Measurements from ENCODE around the gene CDK5. TPM values are rescaled to one million over a fixed set of nuclear protein-coding genes. Genes with fewer than 3 reads are reported as not detected.

CDK5 gene
- total and polyA plus RNA-seq, 2 donors (not counting 1 experiment from before 2014, with no cell fraction given): 15.1 to 27.7 TPM

DNA sequence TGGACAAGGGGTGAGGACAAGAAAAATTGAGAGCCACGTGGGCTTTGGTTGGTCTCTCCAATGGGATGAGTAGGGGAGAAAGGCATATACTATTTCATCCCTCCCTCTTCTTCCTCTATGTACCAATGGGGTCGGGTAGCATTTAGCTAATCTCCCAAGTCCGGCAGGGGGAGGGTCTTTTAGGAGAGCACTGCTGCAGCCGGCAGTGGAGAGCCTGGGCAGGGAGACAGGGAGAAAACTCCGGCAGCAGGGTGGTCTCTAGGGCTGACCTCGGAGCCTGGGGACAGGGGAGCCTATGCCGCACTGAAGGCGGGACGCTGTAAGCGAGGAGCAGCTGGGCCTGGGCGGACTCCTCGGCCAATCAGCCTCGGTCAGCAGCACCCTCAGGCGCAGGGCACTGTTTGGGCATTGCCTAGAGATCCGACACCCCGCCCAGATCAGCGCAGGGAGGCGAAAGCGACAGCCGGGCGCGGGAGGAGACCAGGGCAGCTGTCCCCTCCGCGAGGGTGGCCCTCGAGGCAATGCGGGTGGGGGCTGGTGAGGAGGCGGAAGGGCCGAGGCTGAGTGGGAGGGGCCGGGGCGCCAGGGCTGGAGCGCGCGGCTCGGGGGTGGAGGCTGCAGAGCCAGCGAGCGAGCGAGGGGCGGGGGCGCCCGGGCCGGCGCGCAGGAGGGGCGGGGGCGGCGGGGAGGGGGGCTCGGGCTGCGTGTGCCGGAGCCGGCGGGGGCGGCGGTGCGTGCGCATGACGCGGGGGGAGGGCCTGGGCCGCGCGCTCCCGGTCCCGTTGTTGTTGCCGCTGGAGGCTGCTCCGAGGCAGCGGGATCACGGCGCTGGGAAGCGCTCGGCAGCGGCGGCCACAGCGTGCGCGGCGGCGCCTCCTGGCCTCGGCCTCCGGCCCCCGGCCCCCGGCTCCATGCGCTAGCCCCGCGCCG lies 28.3 kb upstream of the CDK5 start, which contains the start of gene AGAP3:
Gene AGAP3 (plus strand): TSS at position 785 of the 930 bp plus-strand sequence. CDS start 267 bp downstream, outside the sequence.
- Histone ChIP-seq H3K4me1 (ENCODE audit: control insufficient read depth, extremely low read depth, insufficient read depth, low read length) (peaks cover 34% of the 10 kb centered on the region), H3K36me3 (ENCODE audit: control insufficient read depth, insufficient read depth, low read length) (peaks cover 4% of the 10 kb centered on the region), H3K9ac (ENCODE audit: insufficient read depth, low read length) (peak within 1 kb of the TSS; percentile 83), H3K27ac (ENCODE audit: insufficient read depth, low read length) (peak within 1 kb of the TSS; percentile 88), H3K79me2 (ENCODE audit: control insufficient read depth, insufficient read depth, low read length) (peaks cover 50% of the 10 kb centered on the region), H2AFZ (ENCODE audit: low read length) (peak within 1 kb of the TSS; percentile 69), H4K20me1 (ENCODE audit: control insufficient read depth, extremely low read depth, insufficient read depth, low read length) (no peaks in the 10 kb centered on the region), H3K27me3 (ENCODE audit: control insufficient read depth, insufficient read depth, low read length) (no peaks in the 10 kb centered on the region), H3K4me3 (replicated peaks in 1 of 4; ENCODE audit: control extremely low read depth in 1 of 4, insufficient read depth in 1 of 4, low read depth in 3 of 4, low read length in 4 of 4) (peak within 1 kb of the TSS; percentile 67 to 96 (median 81)), H3K9me3 (ENCODE audit: control insufficient read depth, insufficient read depth, low read depth, low read length) (no peaks in the 10 kb centered on the region), H3K4me2 (ENCODE audit: extremely low read depth, insufficient read depth, low read length) (peak within 1 kb of the TSS; percentile 90)
- DNase-seq (ENCODE audit: low read depth in 2 of 2): peak; percentile 76 to 80
- TF ChIP-seq EZH2 (IDR thresholded peaks at IDR 0.05; ENCODE audit: low read length, missing control alignments): no peak

GRCh38 chr7:151085329-151085690 lies 27.6 kb upstream of the CDK5 start:
- TF ChIP-seq EZH2 (IDR thresholded peaks at IDR 0.05; ENCODE audit: low read length, missing control alignments): no peak
- TF ChIP-seq, protein P1, sequence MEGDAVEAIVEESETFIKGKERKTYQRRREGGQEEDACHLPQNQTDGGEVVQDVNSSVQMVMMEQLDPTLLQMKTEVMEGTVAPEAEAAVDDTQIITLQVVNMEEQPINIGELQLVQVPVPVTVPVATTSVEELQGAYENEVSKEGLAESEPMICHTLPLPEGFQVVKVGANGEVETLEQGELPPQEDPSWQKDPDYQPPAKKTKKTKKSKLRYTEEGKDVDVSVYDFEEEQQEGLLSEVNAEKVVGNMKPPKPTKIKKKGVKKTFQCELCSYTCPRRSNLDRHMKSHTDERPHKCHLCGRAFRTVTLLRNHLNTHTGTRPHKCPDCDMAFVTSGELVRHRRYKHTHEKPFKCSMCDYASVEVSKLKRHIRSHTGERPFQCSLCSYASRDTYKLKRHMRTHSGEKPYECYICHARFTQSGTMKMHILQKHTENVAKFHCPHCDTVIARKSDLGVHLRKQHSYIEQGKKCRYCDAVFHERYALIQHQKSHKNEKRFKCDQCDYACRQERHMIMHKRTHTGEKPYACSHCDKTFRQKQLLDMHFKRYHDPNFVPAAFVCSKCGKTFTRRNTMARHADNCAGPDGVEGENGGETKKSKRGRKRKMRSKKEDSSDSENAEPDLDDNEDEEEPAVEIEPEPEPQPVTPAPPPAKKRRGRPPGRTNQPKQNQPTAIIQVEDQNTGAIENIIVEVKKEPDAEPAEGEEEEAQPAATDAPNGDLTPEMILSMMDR (conservative IDR thresholded peaks at IDR 0.05 in 1 of 2, IDR thresholded peaks at IDR 0.05 in 1 of 2; ENCODE audit: low read depth in 1 of 2, low read length in 2 of 2): no peak
- H3K79me2 ChIP-seq (ENCODE audit: control insufficient read depth, insufficient read depth, low read length): peaks cover 46% of the 10 kb centered on the region

GRCh38 chr7:151083824-151084160 lies 26.1 kb upstream of the CDK5 start:
- Histone ChIP-seq H3K4me1 (ENCODE audit: control insufficient read depth, extremely low read depth, insufficient read depth, low read length) (peaks cover 30% of the 10 kb centered on the region), H2AFZ (ENCODE audit: low read length) (peak overlapping the region; percentile 71), H3K4me3 (replicated peaks in 1 of 4; ENCODE audit: control extremely low read depth in 1 of 4, insufficient read depth in 1 of 4, low read depth in 3 of 4, low read length in 4 of 4) (peak overlapping the region; percentile 50 to 94 (median 70)), H3K27ac (ENCODE audit: insufficient read depth, low read length) (no peak overlapping the region), H3K36me3 (ENCODE audit: control insufficient read depth, insufficient read depth, low read length) (peaks cover 5% of the 10 kb centered on the region), H3K9me3 (ENCODE audit: control insufficient read depth, insufficient read depth, low read depth, low read length) (no peaks in the 10 kb centered on the region), H3K4me2 (ENCODE audit: extremely low read depth, insufficient read depth, low read length) (peak overlapping the region; percentile 87), H3K79me2 (ENCODE audit: control insufficient read depth, insufficient read depth, low read length) (peaks cover 46% of the 10 kb centered on the region), H3K9ac (ENCODE audit: insufficient read depth, low read length) (no peak overlapping the region), H3K27me3 (ENCODE audit: control insufficient read depth, insufficient read depth, low read length) (no peaks in the 10 kb centered on the region), H4K20me1 (ENCODE audit: control insufficient read depth, extremely low read depth, insufficient read depth, low read length) (no peaks in the 10 kb centered on the region)
- DNase-seq (ENCODE audit: low read depth in 2 of 2): no peak
- no peak for TF ChIP-seq EZH2 (IDR thresholded peaks at IDR 0.05; ENCODE audit: low read length, missing control alignments)
- TF ChIP-seq, protein P1 (conservative IDR thresholded peaks at IDR 0.05 in 1 of 2, IDR thresholded peaks at IDR 0.05 in 1 of 2; ENCODE audit: low read depth in 1 of 2, low read length in 2 of 2): no peak

More at GRCh38 chr7:151085329-151085690, 27.6 kb upstream of the CDK5 start:
- no peak overlapping the region for H3K27ac ChIP-seq (ENCODE audit: insufficient read depth, low read length)
- H3K4me3 ChIP-seq (replicated peaks in 1 of 4; ENCODE audit: control extremely low read depth in 1 of 4, insufficient read depth in 1 of 4, low read depth in 3 of 4, low read length in 4 of 4): peak overlapping the region in 2 of 4 experiments; percentile 54 to 55
- H2AFZ ChIP-seq (ENCODE audit: low read length): no peak overlapping the region
- H3K27me3 ChIP-seq (ENCODE audit: control insufficient read depth, insufficient read depth, low read length): no peaks in the 10 kb centered on the region
- H3K36me3 ChIP-seq (ENCODE audit: control insufficient read depth, insufficient read depth, low read length): peaks cover 4% of the 10 kb centered on the region
- H3K9me3 ChIP-seq (ENCODE audit: control insufficient read depth, insufficient read depth, low read depth, low read length): no peaks in the 10 kb centered on the region
- H3K4me1 ChIP-seq (ENCODE audit: control insufficient read depth, extremely low read depth, insufficient read depth, low read length): peaks cover 34% of the 10 kb centered on the region
- DNase-seq (ENCODE audit: low read depth in 2 of 2): no peak
- H3K9ac ChIP-seq (ENCODE audit: insufficient read depth, low read length): no peak overlapping the region
- H4K20me1 ChIP-seq (ENCODE audit: control insufficient read depth, extremely low read depth, insufficient read depth, low read length): no peaks in the 10 kb centered on the region
- H3K4me2 ChIP-seq (ENCODE audit: extremely low read depth, insufficient read depth, low read length): peak overlapping the region; percentile 82

Measured in fibroblast of lung (primary cell).